ENCODE measurements around the gene GPR52. TPM values are rescaled to one million over a fixed set of nuclear protein-coding genes. Genes with fewer than 3 reads are reported as not detected.

The GPR52 gene
- total RNA-seq, 1 donor from 2014 or later: 0.89 TPM

GRCh38 chr1:174428739-174429138 lies 19.0 kb upstream of the GPR52 start:
- TF ChIP-seq CTCF (IDR thresholded peaks at IDR 0.05; ENCODE audit: unreplicated experiment): no peak
- Mint-ChIP-seq H3K27ac (no peak overlapping the region), H3K36me3 (ENCODE audit: insufficient read depth) (no peaks in the 10 kb centered on the region), H3K4me3 (ENCODE audit: low read depth) (no peak overlapping the region), H3K4me1 (ENCODE audit: low read depth) (peaks cover 1% of the 10 kb centered on the region), H3K27me3 (no peaks in the 10 kb centered on the region), H3K9me3 (ENCODE audit: low read depth) (no peaks in the 10 kb centered on the region)
- no peak for DNase-seq (ENCODE audit: low spot score, unreplicated experiment)

GRCh38 chr1:174433451-174433850 lies 14.3 kb upstream of the GPR52 start:
- DNase-seq (ENCODE audit: low spot score, unreplicated experiment): no peak
- H3K27me3 Mint-ChIP-seq: no peaks in the 10 kb centered on the region
- H3K4me1 Mint-ChIP-seq (ENCODE audit: low read depth): no peaks in the 10 kb centered on the region
- H3K36me3 Mint-ChIP-seq (ENCODE audit: insufficient read depth): peaks cover 5% of the 10 kb centered on the region
- no peak overlapping the region for H3K27ac Mint-ChIP-seq
- peaks cover 6% of the 10 kb centered on the region for H3K9me3 Mint-ChIP-seq (ENCODE audit: low read depth)
- H3K4me3 Mint-ChIP-seq (ENCODE audit: low read depth): no peak overlapping the region
- no peak for TF ChIP-seq CTCF (IDR thresholded peaks at IDR 0.05; ENCODE audit: unreplicated experiment)

- Mint-ChIP-seq H3K4me3 (ENCODE audit: low read depth) (no peak overlapping the region), H3K27ac (no peak overlapping the region), H3K36me3 (ENCODE audit: insufficient read depth) (no peaks in the 10 kb centered on the region), H3K4me1 (ENCODE audit: low read depth) (no peaks in the 10 kb centered on the region), H3K27me3 (no peaks in the 10 kb centered on the region), H3K9me3 (ENCODE audit: low read depth) (no peaks in the 10 kb centered on the region)
- no peak for DNase-seq (ENCODE audit: low spot score, unreplicated experiment)
- TF ChIP-seq CTCF (IDR thresholded peaks at IDR 0.05; ENCODE audit: unreplicated experiment): no peak
Observed at GRCh38 chr1:174445351-174445750, 2.4 kb upstream of the GPR52 start.

- no peaks in the 10 kb centered on the region for H3K4me1 Mint-ChIP-seq (ENCODE audit: low read depth)
- H3K27ac Mint-ChIP-seq: no peak overlapping the region
- no peaks in the 10 kb centered on the region for H3K27me3 Mint-ChIP-seq
- H3K9me3 Mint-ChIP-seq (ENCODE audit: low read depth): no peaks in the 10 kb centered on the region
- no peak for TF ChIP-seq CTCF (IDR thresholded peaks at IDR 0.05; ENCODE audit: unreplicated experiment)
- H3K36me3 Mint-ChIP-seq (ENCODE audit: insufficient read depth): no peaks in the 10 kb centered on the region
- no peak overlapping the region for H3K4me3 Mint-ChIP-seq (ENCODE audit: low read depth)
- DNase-seq (ENCODE audit: low spot score, unreplicated experiment): no peak
Observed at GRCh38 chr1:174445817-174446216, 1.9 kb upstream of the GPR52 start.

- TF ChIP-seq CTCF (IDR thresholded peaks at IDR 0.05; ENCODE audit: unreplicated experiment): no peak
- H3K4me1 Mint-ChIP-seq (ENCODE audit: low read depth): no peaks in the 10 kb centered on the region
- peak overlapping the region; percentile 38 for H3K27ac Mint-ChIP-seq
- peaks cover 3% of the 10 kb centered on the region for H3K9me3 Mint-ChIP-seq (ENCODE audit: low read depth)
- no peaks in the 10 kb centered on the region for H3K27me3 Mint-ChIP-seq
- H3K4me3 Mint-ChIP-seq (ENCODE audit: low read depth): no peak overlapping the region
- H3K36me3 Mint-ChIP-seq (ENCODE audit: insufficient read depth): no peaks in the 10 kb centered on the region
- no peak for DNase-seq (ENCODE audit: low spot score, unreplicated experiment)
Observed at GRCh38 chr1:174448531-174448883, 743 bp downstream of the GPR52 start.

All from progenitor cell of endocrine pancreas (in vitro differentiated cells).